HG03095 (cell line): ENCODE measurements around the gene HIPK1.
"Not testable (repeated sequence)": the region's sequence is repeated elsewhere in the genome, so short reads cannot be mapped to it uniquely, and the experiment has no call there.

Experiments used
- ATAC-seq: cut with Tn5 transposase; IDR thresholded peaks from one replicate; pipeline ENCODE4 v1.9.1; 2021; ENCODE audit warnings: moderate library complexity; ENCODE audit not compliant: unreplicated experiment

The HIPK1 gene

DNA sequence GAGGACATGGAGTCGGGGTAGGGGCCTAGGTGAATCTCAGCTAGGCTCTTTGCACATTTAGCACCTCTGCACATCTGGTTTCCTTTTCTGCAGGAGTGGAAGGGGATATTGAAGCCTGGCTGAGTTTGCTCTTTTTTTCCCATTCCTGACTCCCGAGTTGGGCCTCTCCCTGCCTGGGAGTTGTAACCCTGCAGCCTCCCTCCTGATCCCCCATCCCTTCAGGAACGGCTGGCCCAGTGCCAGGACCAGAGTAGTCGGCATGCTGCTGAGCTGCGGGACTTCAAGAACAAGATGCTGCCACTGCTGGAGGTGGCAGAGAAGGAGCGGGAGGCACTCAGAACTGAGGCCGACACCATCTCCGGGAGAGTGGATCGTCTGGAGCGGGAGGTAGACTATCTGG lies 51.0 kb downstream of the HIPK1 start:
- no peak for ATAC-seq

GRCh38 chr1:113981962-113982931 lies 53.1 kb downstream of the HIPK1 start:
- no peak for ATAC-seq

- ATAC-seq: no peak
These were observed 53.8 kb downstream of the HIPK1 start for GRCh38 chr1:113982949-113983348.

DNA sequence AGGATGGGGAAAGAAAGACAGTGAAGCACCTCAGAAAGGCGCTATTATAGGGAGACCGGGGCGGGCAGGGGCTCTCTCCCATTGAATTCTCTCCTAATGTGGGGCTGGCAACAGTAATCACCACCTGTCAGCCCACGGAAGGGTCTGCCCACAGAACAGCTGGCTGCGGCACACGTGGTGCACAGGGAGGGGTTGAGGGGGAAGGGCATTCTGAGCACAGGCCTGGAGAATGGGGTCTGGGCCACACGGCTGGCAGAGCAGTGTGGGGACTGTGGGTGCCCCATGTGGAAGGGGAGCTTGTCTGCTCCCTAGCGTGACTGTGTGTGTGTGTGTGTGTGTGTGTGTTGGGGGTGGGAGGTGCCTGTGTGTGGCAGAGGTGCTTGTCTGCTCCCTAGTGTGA lies 54.3 kb downstream of the HIPK1 start:
- no peak for ATAC-seq

GRCh38 chr1:113983826-113984225 lies 54.7 kb downstream of the HIPK1 start:
- no peak for ATAC-seq

GRCh38 chr1:113984710-113985109 lies 55.6 kb downstream of the HIPK1 start:
- no peak for ATAC-seq

- no peak for ATAC-seq
These were observed 57.7 kb downstream of the HIPK1 start for GRCh38 chr1:113986802-113987201.

- ATAC-seq: no peak
These were observed 58.1 kb downstream of the HIPK1 start for GRCh38 chr1:113987259-113987658.

- ATAC-seq: no peak
These were observed 61.4 kb downstream of the HIPK1 start for GRCh38 chr1:113990530-113990929.

GRCh38 chr1:113990961-113991360 lies 61.8 kb downstream of the HIPK1 start:
- ATAC-seq: no peak

- ATAC-seq: no peak
These were observed 62.4 kb downstream of the HIPK1 start for GRCh38 chr1:113991467-113991997.

- ATAC-seq: no peak
These were observed 63.9 kb downstream of the HIPK1 start for GRCh38 chr1:113993072-113993471.

DNA sequence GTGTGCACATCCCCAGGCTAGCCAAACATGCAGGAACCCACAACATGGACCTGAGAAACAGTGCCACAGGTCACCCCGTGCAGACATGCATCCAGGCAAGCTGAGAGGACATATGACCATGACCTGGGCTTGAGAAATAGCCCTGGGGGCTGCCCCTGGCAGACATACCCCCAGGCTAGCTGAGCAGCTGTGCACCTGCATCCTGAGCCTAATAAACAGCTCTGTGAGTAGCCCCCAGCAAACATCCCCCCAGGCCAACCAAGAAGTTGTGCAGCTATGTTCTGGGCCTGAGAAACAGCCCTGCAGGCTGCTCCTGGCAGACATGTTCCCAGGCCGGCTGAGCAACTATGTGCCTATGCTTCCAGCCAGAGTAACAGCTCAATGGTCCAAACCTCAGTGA lies 64.6 kb downstream of the HIPK1 start:
- no peak for ATAC-seq

- ATAC-seq: no peak
These were observed 66.3 kb downstream of the HIPK1 start for GRCh38 chr1:113995382-113995781.

DNA sequence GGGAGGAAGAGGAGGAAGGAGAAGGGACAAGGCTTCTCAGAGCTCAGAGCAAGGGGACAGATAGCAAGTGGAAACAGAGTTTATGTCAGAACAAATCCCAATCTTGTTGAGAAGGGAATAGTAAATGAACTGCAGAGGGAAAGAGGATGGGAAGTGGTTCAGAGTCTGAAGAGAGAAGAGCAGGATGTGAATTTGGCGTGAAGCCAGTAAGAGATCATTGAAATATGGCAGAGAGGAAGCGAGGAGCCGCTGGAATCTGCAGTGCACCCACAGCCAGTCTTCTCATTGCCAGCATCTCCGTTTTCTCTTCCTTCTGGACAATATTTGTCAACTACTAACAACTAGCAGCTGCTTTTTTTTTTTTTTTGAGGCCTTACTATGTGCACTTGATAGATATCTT lies 69.2 kb downstream of the HIPK1 start:
- no peak for ATAC-seq

- no peak for ATAC-seq
These were observed 70.1 kb downstream of the HIPK1 start for GRCh38 chr1:113999233-113999632.

- no peak for ATAC-seq
These were observed 70.7 kb downstream of the HIPK1 start for GRCh38 chr1:113999799-114000198.

GRCh38 chr1:114000406-114000805 lies 71.3 kb downstream of the HIPK1 start:
- ATAC-seq: no peak

GRCh38 chr1:114002492-114003239 lies 73.5 kb downstream of the HIPK1 start:
- no peak for ATAC-seq

DNA sequence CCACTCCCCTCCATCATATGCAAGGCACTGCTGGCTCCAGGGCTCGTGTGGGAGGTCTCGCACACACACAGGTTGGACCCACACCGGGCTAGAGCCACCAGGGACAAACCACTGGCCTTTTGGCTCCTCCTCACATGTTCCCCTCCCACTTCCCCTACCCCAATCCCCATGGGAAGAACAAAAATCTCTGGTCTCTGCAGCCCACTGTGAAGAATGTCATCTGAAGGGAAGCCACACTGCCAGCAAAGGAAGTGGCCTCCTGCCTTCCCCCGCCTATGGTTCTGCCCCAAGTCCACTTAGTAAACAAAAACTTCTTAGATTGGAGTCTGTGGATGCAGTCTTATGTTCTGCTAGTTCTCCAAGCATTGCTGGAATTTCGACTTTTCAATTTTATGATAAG lies 74.3 kb downstream of the HIPK1 start:
- ATAC-seq: no peak

DNA sequence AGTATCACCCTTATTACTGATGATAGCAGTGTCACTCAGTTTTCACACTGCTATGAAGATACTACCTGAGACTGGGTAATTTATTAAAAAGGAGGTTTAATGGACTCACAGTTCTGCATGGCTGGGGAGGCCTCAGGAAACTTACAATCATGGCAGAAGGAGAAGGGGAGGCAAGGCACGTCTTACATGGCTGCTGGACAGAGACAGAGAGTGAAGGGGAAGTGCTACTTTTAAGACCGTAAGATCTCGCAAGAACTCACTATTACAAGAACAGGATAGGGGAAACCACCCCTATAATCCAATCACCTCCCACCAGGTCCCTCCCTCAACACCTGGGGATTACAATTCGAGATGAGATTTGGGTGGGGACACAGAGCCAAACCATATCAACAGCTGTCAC lies 77.7 kb downstream of the HIPK1 start:
- not testable (repeated sequence) for ATAC-seq

GRCh38 chr1:114008480-114008941 lies 79.4 kb downstream of the HIPK1 start:
- no peak for ATAC-seq
